Measurements from ENCODE around the gene SHC4. TPM values are rescaled to one million over a fixed set of nuclear protein-coding genes. Genes with fewer than 3 reads are reported as not detected.

Gene SHC4, protein sequence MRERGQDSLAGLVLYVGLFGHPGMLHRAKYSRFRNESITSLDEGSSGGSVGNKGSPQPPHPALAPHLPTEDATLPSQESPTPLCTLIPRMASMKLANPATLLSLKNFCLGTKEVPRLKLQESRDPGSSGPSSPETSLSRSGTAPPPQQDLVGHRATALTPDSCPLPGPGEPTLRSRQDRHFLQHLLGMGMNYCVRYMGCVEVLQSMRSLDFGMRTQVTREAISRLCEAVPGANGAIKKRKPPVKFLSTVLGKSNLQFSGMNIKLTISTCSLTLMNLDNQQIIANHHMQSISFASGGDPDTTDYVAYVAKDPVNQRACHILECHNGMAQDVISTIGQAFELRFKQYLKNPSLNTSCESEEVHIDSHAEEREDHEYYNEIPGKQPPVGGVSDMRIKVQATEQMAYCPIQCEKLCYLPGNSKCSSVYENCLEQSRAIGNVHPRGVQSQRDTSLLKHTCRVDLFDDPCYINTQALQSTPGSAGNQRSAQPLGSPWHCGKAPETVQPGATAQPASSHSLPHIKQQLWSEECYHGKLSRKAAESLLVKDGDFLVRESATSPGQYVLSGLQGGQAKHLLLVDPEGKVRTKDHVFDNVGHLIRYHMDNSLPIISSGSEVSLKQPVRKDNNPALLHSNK
- total RNA-seq = 0.67 and 0.74 TPM in 2 replicates

GRCh38 chr15:48963524-48964113 is at the start of gene SHC4:
TSS of gene SHC4 (minus strand) at chr15:48963919. CDS start at chr15:48963015, 904 bp downstream.

GRCh38 chr15:48877630-48878595 is 85.8 kb downstream of the SHC4 start, which contains the start of gene EID1:
TSS of gene EID1 (plus strand) at chr15:48878134. CDS start at chr15:48878177, 43 bp downstream.

DNA sequence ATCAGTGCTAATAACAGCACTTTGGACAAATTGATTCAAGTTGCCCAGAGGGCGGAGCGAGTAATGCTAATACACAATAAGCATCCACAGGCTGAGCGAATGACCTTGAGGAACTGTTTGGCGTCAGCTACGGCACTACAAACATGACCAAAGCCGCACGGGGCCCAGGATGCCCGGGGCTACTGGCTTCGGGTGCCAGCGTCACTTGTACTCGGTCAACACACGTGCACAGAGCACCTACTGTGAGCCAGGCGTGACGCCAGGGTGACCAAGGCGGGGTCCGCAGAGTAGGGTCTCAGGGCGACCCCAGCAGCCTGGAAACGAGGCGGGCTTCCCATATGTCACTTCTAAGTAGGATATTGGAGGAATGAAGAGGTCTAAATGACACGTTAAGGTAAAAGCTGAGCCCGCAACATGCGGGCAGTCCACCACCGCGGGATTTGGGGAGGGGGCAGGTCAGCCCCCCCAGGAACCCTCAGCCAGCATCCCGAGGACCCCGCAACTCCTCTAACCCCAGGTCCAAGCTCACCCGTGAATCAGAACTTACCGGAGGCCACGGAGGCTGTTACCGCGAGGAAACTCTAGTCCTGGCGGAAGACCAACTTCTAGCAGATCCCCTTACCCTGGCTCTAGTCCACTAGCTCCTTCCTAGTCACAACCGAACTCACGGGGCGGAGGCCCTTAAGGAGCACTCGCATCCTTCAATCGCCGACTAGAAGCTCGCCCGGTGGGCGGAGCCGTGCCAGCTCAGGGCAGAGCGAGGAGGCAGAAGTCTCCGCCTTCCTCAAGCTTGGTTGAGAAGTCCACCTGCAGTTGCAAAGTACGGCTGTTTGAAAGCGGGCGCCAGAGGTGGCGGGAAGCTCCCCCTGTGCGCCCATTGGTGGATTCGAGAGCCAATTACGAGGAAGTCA is 153.1 kb downstream of the SHC4 start, which contains the start of gene CEP152:
Gene CEP152 (minus strand): TSS at position 656 of the 911 bp plus-strand sequence. CDS start 5,420 bp downstream, outside the sequence.

Other genes with a start within 250 kb of the SHC4 start
- 4.8 and 5.4 TPM in 2 replicates for gene CEP152, start 152.8 kb downstream of the SHC4 start, total RNA-seq
- gene EID1, start 85.8 kb downstream of the SHC4 start, total RNA-seq = 179 and 220 TPM in 2 replicates
- 8.6 and 9.6 TPM in 2 replicates for gene SECISBP2L, start 82.5 kb upstream of the SHC4 start, total RNA-seq
- gene COPS2, start 191.7 kb upstream of the SHC4 start, total RNA-seq = 30.6 and 30.8 TPM in 2 replicates
- gene GALK2, start 206.3 kb upstream of the SHC4 start, total RNA-seq = 36.9 and 42.2 TPM in 2 replicates

All from bronchus fibroblast of lung (primary cell).